Measurements from ENCODE around the gene GABRR2.

Gene GABRR2

DNA sequence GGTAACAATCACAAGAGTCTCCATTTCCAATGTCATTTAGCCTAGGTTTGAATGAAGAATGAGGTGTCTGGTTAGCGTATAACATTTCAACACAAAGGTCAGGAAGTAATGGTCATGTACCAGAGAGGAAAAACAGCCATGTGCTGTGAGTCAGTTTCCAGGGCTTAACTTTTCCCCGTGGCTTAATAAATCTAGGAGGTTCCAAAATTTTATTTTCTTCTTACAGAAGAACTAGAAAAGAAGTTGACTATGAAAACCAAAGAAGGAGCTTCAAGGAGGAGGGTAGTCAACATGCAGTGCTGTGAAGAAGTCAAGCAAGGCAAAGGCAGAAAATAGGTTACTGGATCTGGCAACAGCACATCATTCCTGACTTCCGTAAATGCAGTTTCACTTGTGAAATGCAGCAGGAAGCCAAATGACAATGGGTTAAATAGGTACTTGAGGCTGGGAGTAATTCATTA is 8.4 kb upstream of the GABRR2 start:
- Histone ChIP-seq H3K79me2 (ENCODE audit: insufficient read depth, low read length) (no peaks in the 10 kb centered on the region), H3K9ac (ENCODE audit: low read length) (no peak overlapping the region), H3K27ac (ENCODE audit: low read depth, low read length, poor library complexity, severe bottlenecking) (no peak overlapping the region), H3K4me3 (ENCODE audit: low read depth, low read length, poor library complexity, severe bottlenecking) (no peak overlapping the region), H3K4me1 (ENCODE audit: insufficient read depth, low read length, severe bottlenecking) (peaks cover 7% of the 10 kb centered on the region), H3K9me2 (ENCODE audit: low read depth, low read length) (no peaks in the 10 kb centered on the region), H4K20me1 (ENCODE audit: insufficient read depth, low read length) (no peaks in the 10 kb centered on the region), H3K4me2 (ENCODE audit: low read length) (no peak overlapping the region), H3K9me3 (ENCODE audit: low read length) (no peaks in the 10 kb centered on the region), H3K36me3 (ENCODE audit: insufficient read depth, low read length) (peaks cover 33% of the 10 kb centered on the region), H2AFZ (ENCODE audit: low read length) (no peak overlapping the region), H3F3A (ENCODE audit: insufficient read depth, low read length) (no peaks in the 10 kb centered on the region), H3K27me3 (ENCODE audit: insufficient read depth, low read length) (no peaks in the 10 kb centered on the region)
- TF ChIP-seq EZH2 (IDR thresholded peaks at IDR 0.05; ENCODE audit: borderline replicate concordance, low read length) (no peak), CTCF (IDR thresholded peaks at IDR 0.05; ENCODE audit: low read length) (no peak)

DNA sequence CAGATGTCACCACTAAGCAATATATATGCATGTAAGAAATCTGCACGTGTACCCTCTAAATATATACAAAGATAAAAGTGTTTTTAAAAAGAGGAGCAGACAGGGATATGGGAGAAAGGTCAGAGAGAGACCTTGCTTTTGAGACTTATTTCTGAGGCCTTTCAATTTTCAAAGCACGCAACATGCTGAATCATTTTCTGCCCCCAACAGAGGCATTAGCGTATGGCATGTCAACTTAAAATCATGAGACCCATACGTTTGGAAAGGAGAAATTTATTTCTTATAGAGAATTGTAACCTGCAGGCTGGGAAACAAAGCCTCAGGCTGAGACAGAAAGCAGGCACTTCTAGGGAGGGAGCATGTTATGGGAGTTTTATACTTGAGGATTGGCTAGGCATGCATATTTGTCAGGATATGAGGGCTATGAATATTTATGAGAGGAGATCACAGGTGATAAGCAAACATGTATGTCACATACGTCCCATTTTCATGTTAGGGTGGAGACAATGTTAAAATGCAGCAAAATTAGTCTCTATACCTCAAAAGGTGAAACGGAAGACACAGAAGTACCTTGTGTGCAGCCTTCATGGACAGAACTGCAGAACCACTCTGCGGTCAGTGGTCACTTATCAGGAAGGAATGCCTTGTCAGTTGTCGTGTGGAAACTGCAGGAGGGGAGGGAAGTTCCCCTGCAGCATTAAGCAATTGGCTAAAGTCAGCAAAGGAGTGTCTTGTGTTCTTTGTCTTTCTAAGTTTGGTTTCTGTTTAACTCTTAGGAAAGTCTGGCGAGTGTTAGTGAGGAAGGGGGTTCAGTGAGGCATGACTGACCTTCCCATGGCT is 6.3 kb upstream of the GABRR2 start:
- H3K9ac ChIP-seq (ENCODE audit: low read length) = no peak overlapping the region
- H4K20me1 ChIP-seq (ENCODE audit: insufficient read depth, low read length) = no peaks in the 10 kb centered on the region
- no peak overlapping the region for H3K4me2 ChIP-seq (ENCODE audit: low read length)
- H3K9me2 ChIP-seq (ENCODE audit: low read depth, low read length) = no peaks in the 10 kb centered on the region
- H3K27me3 ChIP-seq (ENCODE audit: insufficient read depth, low read length) = no peaks in the 10 kb centered on the region
- peaks cover 11% of the 10 kb centered on the region for H3K36me3 ChIP-seq (ENCODE audit: insufficient read depth, low read length)
- peaks cover 7% of the 10 kb centered on the region for H3K4me1 ChIP-seq (ENCODE audit: insufficient read depth, low read length, severe bottlenecking)
- no peak overlapping the region for H3K27ac ChIP-seq (ENCODE audit: low read depth, low read length, poor library complexity, severe bottlenecking)
- H3K79me2 ChIP-seq (ENCODE audit: insufficient read depth, low read length) = no peaks in the 10 kb centered on the region
- no peak overlapping the region for H3K4me3 ChIP-seq (ENCODE audit: low read depth, low read length, poor library complexity, severe bottlenecking)
- H3K9me3 ChIP-seq (ENCODE audit: low read length) = no peaks in the 10 kb centered on the region
- no peaks in the 10 kb centered on the region for H3F3A ChIP-seq (ENCODE audit: insufficient read depth, low read length)
- TF ChIP-seq CTCF (IDR thresholded peaks at IDR 0.05; ENCODE audit: low read length) (no peak), EZH2 (IDR thresholded peaks at IDR 0.05; ENCODE audit: borderline replicate concordance, low read length) (no peak)
- no peak overlapping the region for H2AFZ ChIP-seq (ENCODE audit: low read length)

DNA sequence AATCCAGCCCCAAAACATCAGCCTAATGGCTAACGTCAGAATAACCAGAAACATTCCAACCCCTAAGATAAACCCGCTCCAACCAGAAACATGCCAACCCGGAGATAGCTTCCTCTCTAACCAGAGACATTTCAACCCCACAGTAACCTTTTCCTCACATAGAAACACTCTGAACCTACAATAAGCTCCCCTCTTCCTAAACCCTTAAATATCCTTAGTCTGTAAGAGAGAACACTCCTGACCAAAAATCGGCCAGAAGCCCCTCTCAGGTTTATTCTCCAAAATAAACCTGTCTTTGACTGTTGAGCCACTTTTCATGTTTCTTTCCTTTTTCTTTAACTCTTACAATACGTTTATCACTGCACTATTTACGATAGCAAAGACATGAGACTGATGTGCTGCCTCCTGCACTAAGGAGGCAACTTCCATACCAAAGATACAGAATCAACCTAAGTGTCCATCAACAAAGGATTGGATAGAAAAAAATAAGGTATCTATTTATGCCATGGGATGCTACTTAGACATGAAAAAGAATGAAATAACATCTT is 5.0 kb upstream of the GABRR2 start:
- no peaks in the 10 kb centered on the region for H3K9me2 ChIP-seq (ENCODE audit: low read depth, low read length)

More for the DNA sequence above, 5.0 kb upstream of the GABRR2 start:
- H3K79me2 ChIP-seq (ENCODE audit: insufficient read depth, low read length) = no peaks in the 10 kb centered on the region
- TF ChIP-seq CTCF (IDR thresholded peaks at IDR 0.05; ENCODE audit: low read length) (no peak), EZH2 (IDR thresholded peaks at IDR 0.05; ENCODE audit: borderline replicate concordance, low read length) (no peak)
- H3F3A ChIP-seq (ENCODE audit: insufficient read depth, low read length) = no peaks in the 10 kb centered on the region
- H3K4me3 ChIP-seq (ENCODE audit: low read depth, low read length, poor library complexity, severe bottlenecking) = no peak overlapping the region
- H3K9ac ChIP-seq (ENCODE audit: low read length) = no peak overlapping the region
- H3K4me2 ChIP-seq (ENCODE audit: low read length) = no peak overlapping the region
- no peaks in the 10 kb centered on the region for H3K9me3 ChIP-seq (ENCODE audit: low read length)
- H3K27ac ChIP-seq (ENCODE audit: low read depth, low read length, poor library complexity, severe bottlenecking) = no peak overlapping the region
- 0 out of 2 replicates have a peak, but pooled peaks cover 5% of the 10 kb centered on the region for H3K36me3 ChIP-seq (ENCODE audit: insufficient read depth, low read length)
- no peaks in the 10 kb centered on the region for H3K27me3 ChIP-seq (ENCODE audit: insufficient read depth, low read length)
- H2AFZ ChIP-seq (ENCODE audit: low read length) = no peak overlapping the region
- H4K20me1 ChIP-seq (ENCODE audit: insufficient read depth, low read length) = no peaks in the 10 kb centered on the region
- peaks cover 7% of the 10 kb centered on the region for H3K4me1 ChIP-seq (ENCODE audit: insufficient read depth, low read length, severe bottlenecking)

Measured in OCI-LY1 (cell line).